NCI-H2227 (cell line): Measurements from ENCODE around the gene CCNQ.

Experiments used
- DNase-seq: peaks from one replicate; lab custom pipeline; 2025; ENCODE audit not compliant: unreplicated experiment; lab: John Stamatoyannopoulos, UW

CCNQ gene

DNA sequence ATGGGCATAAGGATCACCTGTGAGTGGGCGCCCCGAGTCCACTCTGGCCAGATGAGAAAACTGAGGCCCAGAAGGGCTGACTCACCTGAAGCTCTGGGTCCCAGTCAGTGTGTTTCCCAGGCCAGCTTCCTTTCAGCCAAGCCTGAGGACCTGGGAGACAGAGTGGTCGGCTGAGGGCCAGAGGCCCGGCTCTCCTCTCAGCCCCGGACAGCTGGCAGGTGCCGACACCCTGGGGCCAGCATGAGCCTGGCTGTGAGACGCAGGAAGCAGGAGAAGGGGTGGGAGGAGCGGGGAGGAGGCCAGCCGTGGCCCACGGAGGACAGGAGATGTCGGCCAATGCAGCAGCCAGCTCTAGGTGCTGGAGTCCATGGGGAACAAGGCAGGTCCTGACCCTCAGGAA, 52.6 kb downstream of the CCNQ start:
- DNase-seq = no peak

DNA sequence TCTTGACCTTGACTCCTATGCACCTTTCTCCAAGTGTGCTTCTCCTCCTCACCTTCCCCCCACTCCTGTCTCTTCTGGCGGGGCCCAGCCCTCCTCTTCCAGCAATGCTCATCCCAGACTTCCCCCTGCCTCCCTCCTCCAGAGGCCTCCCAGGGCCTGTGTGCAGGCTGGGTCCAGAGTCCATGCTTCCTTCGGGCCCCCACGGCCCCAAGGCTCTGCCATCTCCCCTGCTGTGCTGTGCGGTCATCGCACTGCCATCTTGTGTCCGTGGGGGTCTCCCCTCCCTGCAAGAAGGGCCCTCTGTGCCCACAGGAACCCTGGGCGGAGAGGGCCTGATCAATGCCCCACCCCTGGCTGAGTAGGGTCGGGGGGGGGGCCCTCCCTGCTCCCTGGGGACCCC, 54.2 kb downstream of the CCNQ start:
- DNase-seq = no peak

DNA sequence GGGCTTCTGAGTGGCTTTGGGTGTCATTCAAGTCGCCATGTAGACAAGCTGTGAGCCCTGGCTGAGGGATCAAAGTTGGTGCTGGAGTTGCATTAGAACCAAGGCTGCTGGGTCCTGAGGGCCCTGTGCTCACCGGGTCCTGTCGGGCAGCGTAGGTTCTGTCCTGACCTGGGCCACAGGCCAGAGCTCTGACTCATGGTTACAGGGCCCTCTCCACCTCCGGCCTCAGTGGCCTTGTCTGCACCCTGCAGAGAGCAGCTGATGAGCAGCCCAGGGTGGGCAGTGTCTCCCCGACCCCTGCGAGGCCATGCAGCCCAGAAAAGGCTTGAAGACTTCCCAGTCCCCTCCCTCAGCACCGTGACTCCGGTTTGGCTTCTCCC, 59.0 kb downstream of the CCNQ start:
- DNase-seq = no peak

DNA sequence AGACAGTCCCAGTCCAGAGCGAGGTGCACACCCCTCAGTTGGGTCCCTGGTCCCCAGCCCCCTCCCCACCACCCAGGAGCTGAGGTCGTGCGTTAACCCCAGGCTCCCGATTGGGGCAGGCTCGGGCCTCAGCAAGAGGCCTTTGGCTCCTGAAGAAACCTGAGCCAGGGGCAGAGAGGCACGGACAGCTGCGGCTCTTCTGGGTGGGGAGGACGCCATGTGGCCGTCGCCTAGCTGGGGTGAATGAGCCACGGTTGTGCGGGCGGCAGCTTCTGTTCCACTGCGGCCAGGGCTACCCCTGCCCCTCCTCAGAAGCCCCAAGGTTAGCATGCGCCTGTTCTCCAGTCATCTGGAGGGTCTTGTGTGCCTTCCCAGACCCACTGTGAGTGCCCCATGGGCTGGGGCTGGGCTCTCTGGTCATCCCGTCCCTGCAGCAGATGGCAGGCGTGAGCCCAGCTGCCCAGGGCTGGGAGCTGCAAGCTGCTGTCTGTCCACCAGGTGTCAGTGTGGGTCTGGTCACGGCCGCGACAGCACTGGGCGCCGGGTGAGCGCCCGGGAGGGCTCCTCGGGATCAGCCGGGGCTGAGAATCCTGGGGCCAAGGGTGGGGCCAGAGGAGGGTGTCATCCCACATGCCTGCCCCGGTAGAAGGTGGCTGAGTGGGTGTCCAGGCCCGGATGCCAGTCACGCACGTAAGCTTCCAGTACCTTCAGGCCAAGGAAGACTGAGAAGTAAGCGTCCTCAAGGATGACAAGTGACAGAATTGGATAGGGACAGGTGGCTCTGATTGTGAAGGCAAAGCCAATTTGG, 59.6 kb downstream of the CCNQ start:
- DNase-seq = peak; percentile 77

DNA sequence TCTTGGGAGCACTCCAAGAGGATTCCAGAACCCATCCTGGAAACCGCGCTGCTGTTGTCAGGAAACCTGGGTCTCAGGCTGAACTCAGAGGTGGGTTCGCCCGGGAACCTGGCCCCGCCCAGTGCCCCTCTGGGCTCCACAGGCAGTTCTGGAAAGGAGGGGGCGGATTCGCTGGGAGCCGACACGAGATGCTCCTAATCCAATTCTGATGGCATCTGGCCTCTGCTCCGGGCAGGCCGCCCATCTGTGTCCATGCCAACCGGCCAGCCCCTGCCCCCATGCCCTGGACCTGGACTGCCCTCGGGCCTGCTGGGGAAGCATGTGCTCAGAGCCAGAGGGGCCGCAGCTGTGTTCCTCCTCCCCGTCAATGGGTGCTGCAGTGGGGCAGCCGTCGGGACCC, 60.5 kb downstream of the CCNQ start:
- no peak for DNase-seq
